ENCODE results near the gene DNTTIP2.

GRCh38 chr1:93907718-93908117, 28.7 kb upstream of the DNTTIP2 start:
- TF ChIP-seq CTCF (IDR thresholded peaks at IDR 0.05 in 8 of 11, conservative IDR thresholded peaks at IDR 0.05 in 3 of 11) = no peak
- no peak for TF ChIP-seq POLR2A (IDR thresholded peaks at IDR 0.05)
- TF ChIP-seq POLR2AphosphoS5 (IDR thresholded peaks at IDR 0.05) = no peak
